HepG2 (cell line): ENCODE results near the gene RBSN. TPM values are rescaled to one million over a fixed set of nuclear protein-coding genes. Genes with fewer than 3 reads are reported as not detected.

Experiments used
- MLX ChIP-seq: IDR thresholded peaks from 2 replicates; pipeline ENCODE4 v1.6.1; 2016
- UBTF ChIP-seq: sonication (generic); formaldehyde crosslinking; IDR thresholded peaks from 2 replicates; pipeline ENCODE4 v1.4.0; 2020; ENCODE audit warnings: mild to moderate bottlenecking, missing genetic modification reagents
- ZBTB3 ChIP-seq: sonication (generic); formaldehyde crosslinking; IDR thresholded peaks from 2 replicates; pipeline ENCODE4 v1.4.0; 2020; ENCODE audit warnings: low read depth, mild to moderate bottlenecking, moderate library complexity, missing genetic modification reagents, borderline replicate concordance
- ZFP36L1 ChIP-seq: sonication (generic); formaldehyde crosslinking; IDR thresholded peaks from 2 replicates; pipeline ENCODE4 v1.8.0; 2022; ENCODE audit warnings: mild to moderate bottlenecking, missing genetic modification reagents, moderate library complexity
- ZNF574 ChIP-seq: sonication (generic); formaldehyde crosslinking; IDR thresholded peaks from 2 replicates; pipeline ENCODE4 v1.4.0; 2020; ENCODE audit warnings: missing genetic modification reagents
- ZNF646 ChIP-seq: sonication (generic); formaldehyde crosslinking; IDR thresholded peaks from 2 replicates; pipeline ENCODE4 v1.9.0; 2021; ENCODE audit warnings: mild to moderate bottlenecking, missing genetic modification reagents
- polyA plus RNA-seq, 8 experiments: library from polyadenylated mRNA; depleted of rRNA in 3 of 8; stranded (reverse) in 7 of 8; unstranded in 1 of 8; fragments of >200 nt; fragmentation: Illumina TruSeq in 4 of 8; extraction: Trizol in 4 of 8; gene quantifications; 2 replicates each; pipeline versions ENCODE4 v1.2.1 to v1.2.3, GENCODE V29; 2011 to 2016; ENCODE audit warnings: low read depth in 4 of 8, missing spikeins in 1 of 8, mixed read lengths in 1 of 8; ENCODE audit not compliant: insufficient read depth in 1 of 8
- total RNA-seq, 5 experiments: library from RNA; depleted of rRNA; stranded (reverse); fragments of >200 nt; fragmentation: Illumina TruSeq; extraction: Trizol; gene quantifications; 2 replicates each; pipeline ENCODE4 v1.2.3, GENCODE V29; 2016; ENCODE audit warnings: low read depth in 1 of 5

RBSN gene
- total and polyA plus RNA-seq, 2 of the 13 experiments (the other 11 are each of a cell fraction or from before 2014, with no cell fraction given), result 7.9 to 11.8 TPM

- TF ChIP-seq ZNF646 (CRISPR knock-in tag), result no peak
- TF ChIP-seq MLX (CRISPR knock-in tag), result no peak
- no peak for TF ChIP-seq ZBTB3 (CRISPR knock-in tag)
- no peak for TF ChIP-seq UBTF
- TF ChIP-seq ZNF574, result no peak
- no peak for TF ChIP-seq ZFP36L1
- TF ChIP-seq, all 625 proteins: peak for 0
Measured at GRCh38 chr3:15094187-15094875, 4.6 kb downstream of the RBSN start (continued).
